RWPE1 (cell line): ENCODE data around the gene DAP.
A peak's percentile ranks its signal among the peaks of the same experiment; 100 is the strongest.

Experiments used
- CTCF ChIA-PET: fragments of 350-600 bp; sonication (Branson Sonifier 250); formaldehyde crosslinking; extraction: SDS; loops from one replicate; lab custom pipeline; 2021; lab: Yijun Ruan, JAX
- POLR2A ChIA-PET: fragments of 400-600 bp; formaldehyde crosslinking; extraction: SDS; loops from one replicate; lab custom pipeline; 2020; ENCODE audit warnings: antibody characterized with exemption; ENCODE audit not compliant: low non-redundant PET; lab: Yijun Ruan, JAX
- DNase-seq: peaks from one replicate; pipeline ENCODE4 v3.0.0; 2012; ENCODE audit warnings: low spot score
- H3K27ac ChIP-seq: fragments of 450-650 bp; 2 replicates; pipeline ENCODE4 v1.5.1; 2017
- TF ChIP-seq, protein P1 (sequence below): fragments of 450-650 bp; conservative IDR thresholded peaks from 2 replicates; pipeline ENCODE4 v1.5.1; 2017; ENCODE audit warnings: low read depth, mild to moderate bottlenecking

Gene DAP

DNA sequence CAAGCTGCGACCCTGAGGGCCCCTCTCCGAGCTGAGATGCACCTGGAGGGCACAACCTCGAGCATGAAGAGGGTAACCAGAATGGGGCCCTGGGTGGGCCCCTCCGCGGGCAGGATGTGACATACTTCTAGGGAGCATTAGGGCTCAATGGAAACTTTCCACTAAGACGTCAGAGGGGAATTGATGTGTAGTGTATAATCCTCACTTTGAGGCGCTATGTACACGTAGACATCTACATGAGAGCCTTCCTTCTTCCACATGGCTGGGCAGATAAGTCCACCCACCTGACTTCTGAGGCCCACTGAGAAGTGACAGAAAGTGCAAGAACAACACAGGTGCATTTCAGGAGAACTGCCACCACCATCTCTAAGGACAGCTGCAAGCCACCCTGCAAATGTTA lies 61.0 kb downstream of the DAP start:
- CTCF ChIA-PET = no interaction called here
- POLR2A ChIA-PET = no interaction called here
- no peak overlapping the region for H3K27ac ChIP-seq
- TF ChIP-seq, protein P1, sequence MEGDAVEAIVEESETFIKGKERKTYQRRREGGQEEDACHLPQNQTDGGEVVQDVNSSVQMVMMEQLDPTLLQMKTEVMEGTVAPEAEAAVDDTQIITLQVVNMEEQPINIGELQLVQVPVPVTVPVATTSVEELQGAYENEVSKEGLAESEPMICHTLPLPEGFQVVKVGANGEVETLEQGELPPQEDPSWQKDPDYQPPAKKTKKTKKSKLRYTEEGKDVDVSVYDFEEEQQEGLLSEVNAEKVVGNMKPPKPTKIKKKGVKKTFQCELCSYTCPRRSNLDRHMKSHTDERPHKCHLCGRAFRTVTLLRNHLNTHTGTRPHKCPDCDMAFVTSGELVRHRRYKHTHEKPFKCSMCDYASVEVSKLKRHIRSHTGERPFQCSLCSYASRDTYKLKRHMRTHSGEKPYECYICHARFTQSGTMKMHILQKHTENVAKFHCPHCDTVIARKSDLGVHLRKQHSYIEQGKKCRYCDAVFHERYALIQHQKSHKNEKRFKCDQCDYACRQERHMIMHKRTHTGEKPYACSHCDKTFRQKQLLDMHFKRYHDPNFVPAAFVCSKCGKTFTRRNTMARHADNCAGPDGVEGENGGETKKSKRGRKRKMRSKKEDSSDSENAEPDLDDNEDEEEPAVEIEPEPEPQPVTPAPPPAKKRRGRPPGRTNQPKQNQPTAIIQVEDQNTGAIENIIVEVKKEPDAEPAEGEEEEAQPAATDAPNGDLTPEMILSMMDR = no peak
- DNase-seq = no peak

DNA sequence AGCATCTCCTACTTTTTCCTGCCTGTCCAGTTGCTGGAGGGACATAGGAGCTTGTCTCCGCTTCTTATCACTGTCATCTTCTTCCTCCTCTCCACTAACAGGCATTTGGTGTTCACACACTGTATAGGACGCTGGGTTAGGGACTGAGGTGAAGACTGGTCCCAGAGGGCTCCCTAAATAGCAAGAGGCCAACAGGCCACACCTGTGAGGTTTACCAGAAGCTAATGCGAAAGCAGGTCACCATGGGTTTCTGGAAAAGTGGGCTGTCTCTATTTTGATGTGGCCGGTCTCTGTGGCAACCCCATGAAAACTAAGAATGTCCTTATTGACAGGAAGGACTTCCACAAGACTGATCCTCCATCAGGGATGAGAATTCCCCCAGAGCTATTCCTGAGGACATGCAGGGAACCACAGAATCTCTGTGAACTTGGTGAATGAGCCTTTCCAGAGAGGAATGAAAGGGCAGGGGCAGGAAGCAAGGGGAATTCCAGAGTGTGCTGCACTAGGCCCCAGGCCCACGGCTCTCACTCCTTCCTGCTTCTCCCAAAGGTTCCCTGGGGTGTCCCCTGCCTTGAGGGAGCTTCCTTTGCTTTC lies 61.7 kb downstream of the DAP start:
- no peak overlapping the region for H3K27ac ChIP-seq
- ChIA-PET POLR2A (no interaction called here), CTCF (no interaction called here)
- TF ChIP-seq, protein P1 = no peak
- DNase-seq = no peak

DNA sequence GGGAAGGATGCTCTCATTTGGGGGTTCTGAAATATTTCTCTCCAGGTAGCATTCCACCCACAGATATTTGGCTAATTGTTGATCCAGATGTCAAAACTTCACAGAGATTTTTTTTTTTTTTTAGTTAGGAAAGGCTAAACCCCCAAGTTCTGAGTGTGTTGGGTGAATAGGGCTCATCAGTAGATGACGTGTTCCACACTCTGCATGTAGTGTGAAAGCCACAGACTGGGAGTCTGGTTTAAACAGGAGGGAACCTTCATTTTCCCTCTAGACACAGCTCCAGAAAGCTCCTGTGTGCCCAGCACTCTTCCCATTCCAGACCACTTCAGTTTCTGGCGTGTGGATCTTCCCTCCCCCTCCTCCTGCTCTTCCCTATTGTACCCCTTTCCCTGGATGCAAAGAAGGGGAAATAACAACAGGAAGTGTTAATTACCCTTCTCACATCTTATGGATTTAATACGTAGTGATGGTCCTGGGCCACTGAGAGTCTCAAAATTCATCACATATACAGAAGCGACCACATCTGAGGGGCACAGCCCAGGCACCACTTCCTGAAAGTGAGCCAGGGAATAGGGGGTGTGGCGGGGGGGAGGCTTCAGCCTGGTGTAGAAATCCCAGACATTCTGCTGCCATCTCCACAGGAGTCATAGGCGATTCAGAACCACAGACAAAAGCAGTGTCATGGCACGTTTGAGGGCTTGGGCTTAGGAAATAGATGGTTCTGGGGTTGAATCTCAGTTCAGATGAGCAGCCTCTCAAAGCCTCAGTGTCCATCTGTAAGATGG lies 65.1 kb downstream of the DAP start:
- no peak for DNase-seq
- TF ChIP-seq, protein P1 = no peak
- H3K27ac ChIP-seq = no peak overlapping the region
- CTCF ChIA-PET = interaction anchor here (0.5 to 0.8 kb wide), 8 partner anchors 11 to 555 kb away, joined by 3 to 4 read pairs (median 3); no protein-coding TSS in a partner anchor
- POLR2A ChIA-PET = no interaction called here

DNA sequence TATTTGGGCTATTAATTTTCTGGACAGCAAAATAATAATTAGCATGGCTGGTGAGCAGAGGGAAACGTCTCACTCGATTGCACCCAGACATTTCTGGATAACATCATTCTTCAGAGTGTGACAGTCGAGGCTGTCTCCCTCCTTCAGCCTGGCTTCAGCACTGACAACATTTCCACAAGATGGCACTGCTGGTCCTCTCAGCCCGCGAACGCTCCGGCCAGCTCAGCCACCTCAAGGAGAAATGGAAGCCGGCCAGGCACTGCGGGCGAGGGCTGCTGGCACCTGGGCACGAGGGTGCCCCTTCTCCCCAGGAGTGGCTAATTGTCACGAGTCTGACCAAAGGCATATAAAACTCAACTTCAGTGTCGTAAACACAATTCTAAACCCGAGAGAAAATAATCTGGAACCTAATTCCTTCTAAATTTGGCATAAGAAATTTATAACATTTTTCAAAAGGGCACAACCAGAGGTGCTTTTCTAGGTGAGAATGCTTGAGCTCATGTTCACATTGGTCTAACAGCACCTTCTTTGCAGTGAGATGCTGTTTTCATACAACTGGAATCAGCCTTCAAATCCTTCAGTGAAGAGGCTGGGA lies 65.9 kb downstream of the DAP start:
- ChIA-PET POLR2A (no interaction called here), CTCF (interaction anchor here (0.5 to 0.8 kb wide), 9 partner anchors 11 to 1011 kb away, joined by 3 to 4 read pairs (median 3); no protein-coding TSS in a partner anchor)
- DNase-seq = peak; percentile 82
- TF ChIP-seq, protein P1 = peak; percentile 98
- no peak overlapping the region for H3K27ac ChIP-seq

DNA sequence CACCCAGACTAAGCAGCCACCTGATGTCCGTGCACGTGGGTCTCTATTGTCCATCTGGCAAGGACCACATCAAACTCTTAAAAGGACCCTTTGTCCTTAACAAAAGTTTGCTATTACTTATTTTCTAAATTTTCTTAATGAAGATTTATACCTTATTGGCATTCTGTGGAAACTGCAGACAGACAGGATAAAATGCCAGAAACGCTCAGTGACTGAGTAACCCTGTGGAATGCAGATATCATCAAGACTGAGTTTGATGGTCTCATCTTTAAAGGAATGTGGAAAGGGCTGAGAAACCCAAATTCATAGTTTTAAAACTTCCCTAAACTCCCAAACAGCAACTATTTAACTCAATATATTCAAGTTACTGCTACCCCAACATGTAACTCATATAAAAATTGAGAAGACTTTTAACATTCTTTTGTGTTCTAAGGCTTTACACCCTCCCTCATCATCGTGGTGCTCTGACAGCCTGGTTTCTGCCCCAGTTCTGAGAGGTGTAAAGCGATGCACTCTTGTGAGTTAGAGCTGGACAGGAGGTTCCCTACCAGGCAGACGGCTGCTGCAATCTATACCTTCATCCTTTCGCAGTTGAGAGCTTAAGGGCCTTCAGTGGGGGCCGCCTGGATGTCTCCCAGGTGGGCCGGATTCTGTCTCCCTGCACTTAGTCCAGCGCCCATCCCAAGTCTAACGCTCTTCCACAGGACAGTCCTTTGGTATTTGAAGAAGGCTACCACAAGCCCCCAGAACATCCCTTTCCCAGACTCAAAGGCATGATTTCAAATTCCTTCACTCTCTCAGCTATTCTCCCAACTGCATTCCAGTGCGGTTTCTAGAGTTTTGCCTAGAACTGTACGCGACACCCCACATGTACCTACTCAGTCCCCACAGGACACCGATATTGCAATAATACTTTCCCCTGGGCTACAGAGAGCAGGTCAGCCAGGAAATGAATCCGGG lies 68.9 kb downstream of the DAP start:
- no peak for DNase-seq
- TF ChIP-seq, protein P1 = no peak
- H3K27ac ChIP-seq = no peak overlapping the region
- ChIA-PET POLR2A (no interaction called here), CTCF (interaction anchor here (0.6 kb wide), 2 partner anchors 62 to 408 kb away, joined by 3 read pairs; no protein-coding TSS in a partner anchor)
